Adrenal gland (tissue), 5 donors: Measurements from ENCODE around the gene PHACTR3.

Source experiments
- POLR2A ChIP-seq, 2 donors: fragments of 450-650 bp; IDR thresholded peaks; one replicate each; pipeline ENCODE4 v1.6.1; 2017; ENCODE audit warnings: antibody characterized with exemption in 2 of 2, mild to moderate bottlenecking in 2 of 2, moderate library complexity in 1 of 2
- TF ChIP-seq, protein P1 (sequence below), 6 experiments: fragments of 450-650 bp in 4 of 6; fragments of 200-600 bp in 2 of 6; sonication (generic) in 1 of 6; IDR thresholded peaks; 1 replicate in 5 of 6; 2 replicates in 1 of 6; pipeline versions ENCODE4 v1.5.1 to v1.8.0; 2016 to 2021; ENCODE audit warnings: antibody characterized with exemption in 6 of 6, mild to moderate bottlenecking in 2 of 6, moderate library complexity in 1 of 6
- donor health status: DM: no; HTN: no; CAD: no.

DNA sequence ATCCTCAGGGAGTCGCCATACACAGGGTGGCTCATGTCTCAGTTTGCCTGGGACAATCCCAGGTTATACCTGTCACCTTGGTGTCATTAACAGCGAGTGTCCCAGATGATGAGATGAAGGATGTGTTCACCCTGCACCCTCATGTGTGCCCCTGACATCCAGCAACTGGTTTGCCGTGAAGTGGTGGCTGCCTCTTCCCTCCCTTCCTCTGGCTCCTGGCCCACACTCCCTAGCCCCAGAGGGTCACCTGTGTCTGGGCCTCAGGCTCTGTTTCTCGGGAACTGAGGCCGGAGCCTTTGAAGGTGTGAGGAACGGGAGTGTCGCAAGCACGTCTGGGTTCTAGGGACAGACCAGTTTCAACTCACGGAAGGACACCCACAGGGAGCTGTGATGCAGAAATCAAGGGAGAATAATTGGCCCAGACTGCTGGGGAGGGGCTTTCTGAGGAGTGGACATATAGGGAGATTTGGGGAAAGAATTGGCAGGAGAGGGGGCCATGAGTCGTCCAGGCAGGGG, 35.8 kb upstream of the PHACTR3 start:
- TF ChIP-seq, protein P1, sequence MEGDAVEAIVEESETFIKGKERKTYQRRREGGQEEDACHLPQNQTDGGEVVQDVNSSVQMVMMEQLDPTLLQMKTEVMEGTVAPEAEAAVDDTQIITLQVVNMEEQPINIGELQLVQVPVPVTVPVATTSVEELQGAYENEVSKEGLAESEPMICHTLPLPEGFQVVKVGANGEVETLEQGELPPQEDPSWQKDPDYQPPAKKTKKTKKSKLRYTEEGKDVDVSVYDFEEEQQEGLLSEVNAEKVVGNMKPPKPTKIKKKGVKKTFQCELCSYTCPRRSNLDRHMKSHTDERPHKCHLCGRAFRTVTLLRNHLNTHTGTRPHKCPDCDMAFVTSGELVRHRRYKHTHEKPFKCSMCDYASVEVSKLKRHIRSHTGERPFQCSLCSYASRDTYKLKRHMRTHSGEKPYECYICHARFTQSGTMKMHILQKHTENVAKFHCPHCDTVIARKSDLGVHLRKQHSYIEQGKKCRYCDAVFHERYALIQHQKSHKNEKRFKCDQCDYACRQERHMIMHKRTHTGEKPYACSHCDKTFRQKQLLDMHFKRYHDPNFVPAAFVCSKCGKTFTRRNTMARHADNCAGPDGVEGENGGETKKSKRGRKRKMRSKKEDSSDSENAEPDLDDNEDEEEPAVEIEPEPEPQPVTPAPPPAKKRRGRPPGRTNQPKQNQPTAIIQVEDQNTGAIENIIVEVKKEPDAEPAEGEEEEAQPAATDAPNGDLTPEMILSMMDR (IDR thresholded peaks at IDR 0.05), result no peak
- TF ChIP-seq POLR2A (IDR thresholded peaks at IDR 0.05), result no peak
